Measurements from ENCODE around the gene LRRC15.
A peak's percentile ranks its signal among the peaks of the same experiment; 100 is the strongest.

LRRC15 gene

GRCh38 chr3:194369522-194370279 lies at the start of gene LRRC15:
Gene LRRC15 (minus strand): TSS chr3:194369743. CDS start chr3:194361043, 8,700 bp downstream.
- DNase-seq (ENCODE audit: low read depth in 2 of 2), result no peak

- no peak for DNase-seq (ENCODE audit: low read depth in 2 of 2)
Observed at GRCh38 chr3:194418671-194419070, 49.1 kb upstream of the LRRC15 start.

- no peak for DNase-seq (ENCODE audit: low read depth in 2 of 2)
Observed at GRCh38 chr3:194407423-194407822, 37.9 kb upstream of the LRRC15 start.

GRCh38 chr3:194405766-194406165 lies 36.2 kb upstream of the LRRC15 start:
- DNase-seq (ENCODE audit: low read depth in 2 of 2), result no peak

GRCh38 chr3:194404365-194405140 lies 35.0 kb upstream of the LRRC15 start:
- peak in 1 of 2 donors; percentile 11 for DNase-seq (ENCODE audit: low read depth in 2 of 2)

- DNase-seq (ENCODE audit: low read depth in 2 of 2), result no peak
Observed at GRCh38 chr3:194401868-194402329, 32.4 kb upstream of the LRRC15 start.

GRCh38 chr3:194401346-194401745 lies 31.8 kb upstream of the LRRC15 start:
- no peak for DNase-seq (ENCODE audit: low read depth in 2 of 2)

GRCh38 chr3:194399874-194400411 lies 30.4 kb upstream of the LRRC15 start:
- DNase-seq (ENCODE audit: low read depth in 2 of 2), result no peak

GRCh38 chr3:194399166-194399565 lies 29.6 kb upstream of the LRRC15 start, which contains the start of gene GP5:
Gene GP5 (minus strand): TSS chr3:194399266. CDS start chr3:194398282, 984 bp downstream.
- no peak for DNase-seq (ENCODE audit: low read depth in 2 of 2)

- DNase-seq (ENCODE audit: low read depth in 2 of 2), result no peak
Observed at GRCh38 chr3:194397757-194398312, 28.3 kb upstream of the LRRC15 start.

- DNase-seq (ENCODE audit: low read depth in 2 of 2), result no peak
Observed at GRCh38 chr3:194396859-194397756, 27.6 kb upstream of the LRRC15 start.

GRCh38 chr3:194396539-194396858 lies 27.0 kb upstream of the LRRC15 start:
- no peak for DNase-seq (ENCODE audit: low read depth in 2 of 2)

- peak in 1 of 2 donors; percentile 37 for DNase-seq (ENCODE audit: low read depth in 2 of 2)
Observed at GRCh38 chr3:194395778-194396538, 26.4 kb upstream of the LRRC15 start.

- no peak for DNase-seq (ENCODE audit: low read depth in 2 of 2)
Observed at GRCh38 chr3:194395212-194395611, 25.7 kb upstream of the LRRC15 start.

GRCh38 chr3:194392576-194392975 lies 23.0 kb upstream of the LRRC15 start:
- no peak for DNase-seq (ENCODE audit: low read depth in 2 of 2)

- DNase-seq (ENCODE audit: low read depth in 2 of 2), result no peak
Observed at GRCh38 chr3:194390835-194391234, 21.3 kb upstream of the LRRC15 start.

GRCh38 chr3:194389269-194389668 lies 19.7 kb upstream of the LRRC15 start:
- DNase-seq (ENCODE audit: low read depth in 2 of 2), result no peak

GRCh38 chr3:194387926-194388418 lies 18.4 kb upstream of the LRRC15 start:
- DNase-seq (ENCODE audit: low read depth in 2 of 2), result no peak

GRCh38 chr3:194387276-194387675 lies 17.7 kb upstream of the LRRC15 start:
- no peak for DNase-seq (ENCODE audit: low read depth in 2 of 2)

- no peak for DNase-seq (ENCODE audit: low read depth in 2 of 2)
Observed at GRCh38 chr3:194386648-194387047, 17.1 kb upstream of the LRRC15 start.

Measured in stimulated activated CD8-positive, alpha-beta memory T cell treated with anti-CD3 and anti-CD28 coated beads, Interleukin-2, amount 100 ng/mL, for 1 hour (primary cell).